Upper lobe of left lung (tissue), 4 donors: ENCODE results near the gene VPS41.

Experiments used
- CTCF ChIP-seq, 6 experiments: fragments of 450-650 bp in 4 of 6; fragments of 200-600 bp in 2 of 6; sonication (generic) in 2 of 6; IDR thresholded peaks; one replicate each; pipeline ENCODE4 v1.5.1; 2016 to 2019; ENCODE audit warnings: antibody characterized with exemption in 6 of 6
- EP300 ChIP-seq, 4 donors: sonication (generic); formaldehyde crosslinking; IDR thresholded peaks; one replicate each; pipeline ENCODE4 v1.5.1; 2017; ENCODE audit warnings: antibody characterized with exemption in 4 of 4, control low read depth in 2 of 4
- POLR2A ChIP-seq, 4 donors: fragments of 450-650 bp; IDR thresholded peaks; one replicate each; pipeline ENCODE4 v1.5.1; 2016 to 2017; ENCODE audit warnings: antibody characterized with exemption in 4 of 4, mild to moderate bottlenecking in 2 of 4
- POLR2AphosphoS5 ChIP-seq, 2 donors: sonication (generic); formaldehyde crosslinking; IDR thresholded peaks; one replicate each; pipeline ENCODE4 v1.5.1; 2017; ENCODE audit warnings: antibody characterized with exemption in 2 of 2

DNA sequence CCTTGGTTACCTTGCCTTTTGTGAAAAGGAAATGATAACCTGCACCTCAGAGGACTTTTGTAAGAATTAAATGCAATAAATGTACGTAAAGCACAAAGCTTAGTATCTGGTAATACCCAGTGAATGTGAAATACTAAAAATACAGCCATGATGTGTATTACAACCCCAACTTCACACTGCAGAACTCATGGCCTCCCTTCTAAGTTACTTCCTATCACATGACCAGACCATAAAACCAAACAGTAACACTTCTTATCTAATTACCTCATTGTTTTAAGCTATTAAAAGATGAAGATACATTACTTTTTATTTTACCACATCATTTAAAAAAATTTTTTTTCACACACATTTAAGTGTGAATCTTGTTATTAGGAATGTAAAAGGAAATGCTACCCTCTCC is 29.0 kb downstream of the VPS41 start:
- TF ChIP-seq CTCF (IDR thresholded peaks at IDR 0.05) (no peak), EP300 (IDR thresholded peaks at IDR 0.05) (no peak), POLR2AphosphoS5 (IDR thresholded peaks at IDR 0.05) (no peak), POLR2A (IDR thresholded peaks at IDR 0.05) (no peak)
